ENCODE measurements around the gene DEFB114. TPM values are rescaled to one million over a fixed set of nuclear protein-coding genes. Genes with fewer than 3 reads are reported as not detected.

DEFB114 gene
- total RNA-seq, 1 donor from 2014 or later = not detected

DNA sequence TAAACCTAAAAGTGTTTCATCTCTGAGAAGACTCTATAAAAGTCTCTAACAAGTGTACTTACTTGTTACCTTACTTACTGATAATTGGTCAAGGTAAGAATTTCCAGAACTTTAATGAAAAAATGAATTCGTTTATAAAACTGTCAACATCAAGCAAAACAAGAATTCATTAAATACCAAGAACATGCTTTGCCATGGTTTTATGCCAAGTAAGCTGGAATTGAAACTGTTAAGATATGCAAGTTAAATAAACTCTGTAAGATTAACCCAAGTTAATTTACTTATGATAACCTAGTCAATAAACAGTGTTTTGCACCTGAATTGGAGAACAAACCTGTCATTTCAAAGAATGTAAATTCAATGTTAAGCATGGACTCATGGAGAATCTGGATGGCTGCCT lies 22.6 kb upstream of the DEFB114 start:
- DNase-seq (ENCODE audit: low spot score in 2 of 2) = no peak
- H3K27ac ChIP-seq = no peak overlapping the region
- H3K4me1 ChIP-seq = no peaks in the 10 kb centered on the region
- no peaks in the 10 kb centered on the region for H3K9me3 ChIP-seq
- no peaks in the 10 kb centered on the region for H3K27me3 ChIP-seq
- H3K36me3 ChIP-seq = no peaks in the 10 kb centered on the region
- intact Hi-C loops (cut with DNase I) = no loop called here
- TF ChIP-seq, protein P1, sequence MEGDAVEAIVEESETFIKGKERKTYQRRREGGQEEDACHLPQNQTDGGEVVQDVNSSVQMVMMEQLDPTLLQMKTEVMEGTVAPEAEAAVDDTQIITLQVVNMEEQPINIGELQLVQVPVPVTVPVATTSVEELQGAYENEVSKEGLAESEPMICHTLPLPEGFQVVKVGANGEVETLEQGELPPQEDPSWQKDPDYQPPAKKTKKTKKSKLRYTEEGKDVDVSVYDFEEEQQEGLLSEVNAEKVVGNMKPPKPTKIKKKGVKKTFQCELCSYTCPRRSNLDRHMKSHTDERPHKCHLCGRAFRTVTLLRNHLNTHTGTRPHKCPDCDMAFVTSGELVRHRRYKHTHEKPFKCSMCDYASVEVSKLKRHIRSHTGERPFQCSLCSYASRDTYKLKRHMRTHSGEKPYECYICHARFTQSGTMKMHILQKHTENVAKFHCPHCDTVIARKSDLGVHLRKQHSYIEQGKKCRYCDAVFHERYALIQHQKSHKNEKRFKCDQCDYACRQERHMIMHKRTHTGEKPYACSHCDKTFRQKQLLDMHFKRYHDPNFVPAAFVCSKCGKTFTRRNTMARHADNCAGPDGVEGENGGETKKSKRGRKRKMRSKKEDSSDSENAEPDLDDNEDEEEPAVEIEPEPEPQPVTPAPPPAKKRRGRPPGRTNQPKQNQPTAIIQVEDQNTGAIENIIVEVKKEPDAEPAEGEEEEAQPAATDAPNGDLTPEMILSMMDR (IDR thresholded peaks at IDR 0.05) = no peak
- H3K4me3 ChIP-seq = no peak overlapping the region

DNA sequence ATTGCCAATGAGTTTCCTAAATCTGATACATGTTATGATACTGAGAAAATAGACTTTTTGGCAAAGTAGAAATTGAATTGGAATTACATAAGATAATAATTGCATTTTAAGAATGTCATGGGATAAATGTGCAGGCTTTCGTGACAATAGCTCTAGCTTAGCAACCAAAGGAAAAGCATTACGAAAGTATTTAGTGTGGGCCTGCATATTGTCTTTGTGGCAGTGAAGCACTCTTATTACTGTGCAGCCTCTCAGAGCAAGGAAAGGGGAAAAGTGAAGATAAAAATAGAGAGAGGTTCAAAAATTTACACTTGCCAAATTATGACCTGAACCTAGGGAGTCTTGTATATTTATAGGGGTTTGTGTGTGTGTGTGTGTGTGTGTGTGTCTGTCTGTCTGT lies 18.1 kb upstream of the DEFB114 start:
- H3K36me3 ChIP-seq = no peaks in the 10 kb centered on the region
- TF ChIP-seq, protein P1 (IDR thresholded peaks at IDR 0.05) = no peak

DNA sequence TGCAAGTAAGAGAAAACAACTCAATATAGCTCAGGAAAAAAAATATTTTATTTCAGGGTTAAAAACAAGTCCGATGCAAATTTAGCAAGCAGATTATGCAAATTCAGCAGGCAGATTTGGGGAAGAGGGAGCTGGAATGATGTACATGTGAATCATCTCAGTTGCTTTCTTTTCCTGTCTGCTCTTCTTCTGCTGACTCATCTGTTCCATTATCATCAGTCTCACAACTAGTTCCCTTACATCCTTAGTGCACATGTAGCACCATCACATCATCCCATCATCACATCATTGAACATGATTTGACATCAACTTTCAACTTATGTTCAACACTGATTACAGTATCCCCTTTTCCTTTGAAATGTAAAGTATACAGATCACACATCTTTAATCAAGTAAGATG lies 16.9 kb upstream of the DEFB114 start:
- no peaks in the 10 kb centered on the region for H3K4me1 ChIP-seq
- TF ChIP-seq, protein P1 (IDR thresholded peaks at IDR 0.05) = no peak
- no peak overlapping the region for H3K4me3 ChIP-seq
- H3K27ac ChIP-seq = no peak overlapping the region
- DNase-seq (ENCODE audit: low spot score in 2 of 2) = no peak
- no peaks in the 10 kb centered on the region for H3K9me3 ChIP-seq
- intact Hi-C loops (cut with DNase I) = no loop called here
- H3K27me3 ChIP-seq = no peaks in the 10 kb centered on the region
- H3K36me3 ChIP-seq = no peaks in the 10 kb centered on the region

More for the DNA sequence above, 18.1 kb upstream of the DEFB114 start:
- Histone ChIP-seq H3K27ac (no peak overlapping the region), H3K9me3 (no peaks in the 10 kb centered on the region), H3K27me3 (no peaks in the 10 kb centered on the region), H3K4me1 (no peaks in the 10 kb centered on the region), H3K4me3 (no peak overlapping the region)
- intact Hi-C loops (cut with DNase I) = no loop called here
- no peak for DNase-seq (ENCODE audit: low spot score in 2 of 2)

DNA sequence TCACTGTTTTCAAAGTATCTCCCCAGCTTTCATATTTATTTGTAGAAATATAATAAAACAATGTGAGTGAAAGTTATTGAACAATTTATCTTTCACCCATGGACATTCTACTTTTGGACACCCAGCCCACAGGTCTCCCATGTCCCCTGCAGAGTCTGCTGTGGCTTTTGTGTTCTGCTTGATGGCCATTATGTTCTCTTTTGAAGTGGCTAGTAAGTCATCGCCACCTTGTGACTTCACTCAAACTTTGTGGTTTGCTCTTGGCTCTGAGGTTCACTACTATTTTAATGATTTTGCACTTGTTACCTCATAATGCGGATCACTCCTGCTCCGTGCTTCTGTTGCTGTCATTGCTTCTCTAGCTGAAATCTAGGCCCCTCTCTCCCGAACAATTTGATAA lies 15.6 kb upstream of the DEFB114 start:
- Histone ChIP-seq H3K36me3 (no peaks in the 10 kb centered on the region), H3K9me3 (no peaks in the 10 kb centered on the region), H3K4me3 (no peak overlapping the region), H3K27me3 (no peaks in the 10 kb centered on the region), H3K4me1 (no peaks in the 10 kb centered on the region), H3K27ac (no peak overlapping the region)
- intact Hi-C loops (cut with DNase I) = no loop called here
- TF ChIP-seq, protein P1 (IDR thresholded peaks at IDR 0.05) = no peak
- DNase-seq (ENCODE audit: low spot score in 2 of 2) = no peak

DNA sequence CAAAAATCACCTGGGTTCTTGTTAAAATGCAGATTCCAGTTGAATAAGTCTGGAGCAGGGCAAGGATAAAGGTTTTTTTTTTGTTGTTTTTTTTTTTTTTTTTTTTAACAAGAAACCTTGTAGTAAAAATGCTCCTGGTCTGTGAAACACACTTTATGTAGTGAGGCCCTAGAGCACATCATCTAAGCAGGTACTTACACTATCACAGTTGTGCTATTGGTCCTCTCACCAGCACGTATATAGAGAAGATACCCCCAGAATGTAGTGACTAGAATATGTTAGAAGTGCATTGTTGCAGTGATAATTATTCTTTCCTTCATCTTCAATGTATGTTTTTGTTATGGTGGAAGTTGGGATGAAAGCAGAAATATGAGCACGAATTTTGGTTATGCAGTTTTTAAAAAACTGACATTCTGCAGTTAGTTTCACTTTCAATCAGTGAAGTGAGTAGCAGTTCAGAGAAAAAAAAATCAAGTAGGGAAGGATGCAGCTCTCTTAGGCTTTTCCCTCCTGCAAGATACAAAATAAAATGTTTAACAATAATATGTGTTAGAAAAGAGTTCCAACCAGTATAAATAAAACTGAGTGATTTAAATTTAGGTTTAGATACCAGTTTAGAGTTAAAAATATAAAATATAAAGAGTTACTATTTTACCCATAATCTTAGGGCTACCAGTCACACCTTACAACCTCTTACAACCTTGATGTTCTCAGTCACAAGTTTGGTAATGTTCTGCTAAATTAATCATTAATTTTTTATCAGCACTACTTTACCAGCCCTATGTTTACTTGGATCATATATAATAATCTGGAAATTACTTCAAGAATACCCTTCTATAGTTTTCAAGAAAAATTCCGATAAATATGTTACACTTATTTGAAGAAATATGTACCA lies 14.6 kb upstream of the DEFB114 start:
- intact Hi-C loops (cut with DNase I) = no loop called here
- DNase-seq (ENCODE audit: low spot score in 2 of 2) = no peak
- no peaks in the 10 kb centered on the region for H3K36me3 ChIP-seq
- H3K4me1 ChIP-seq = no peaks in the 10 kb centered on the region
- TF ChIP-seq, protein P1 (IDR thresholded peaks at IDR 0.05) = no peak
- H3K9me3 ChIP-seq = no peaks in the 10 kb centered on the region
- H3K27me3 ChIP-seq = no peaks in the 10 kb centered on the region
- no peak overlapping the region for H3K4me3 ChIP-seq
- H3K27ac ChIP-seq = no peak overlapping the region
